ENCODE results near the gene CXCR4. TPM values are rescaled to one million over a fixed set of nuclear protein-coding genes. Genes with fewer than 3 reads are reported as not detected.

Gene CXCR4
- total and polyA plus RNA-seq, 2 of the 4 experiments (the other 2 are of a cell fraction) = not detected

GRCh38 chr2:136110526-136110925 is 7.4 kb downstream of the CXCR4 start:
- no peak overlapping the region for H4K5ac ChIP-seq (ENCODE audit: low read depth, low read length)
- no peak overlapping the region for H4K8ac ChIP-seq (ENCODE audit: low read depth in 2 of 2, low read length in 2 of 2)
- TF ChIP-seq SMC3 (IDR thresholded peaks at IDR 0.05; ENCODE audit: low read depth, low read length) = no peak
- no peak for TF ChIP-seq CTCF (conservative IDR thresholded peaks at IDR 0.05; ENCODE audit: low read depth, low read length)
- no peak for TF ChIP-seq RFX5 (IDR thresholded peaks at IDR 0.05; ENCODE audit: low read depth, low read length)
- TF ChIP-seq MAFK (IDR thresholded peaks at IDR 0.05; ENCODE audit: low read depth, low read length) = no peak
- no peaks in the 10 kb centered on the region for H3K9me3 ChIP-seq (ENCODE audit: control insufficient read depth, insufficient read depth, low read length)
- ChIA-PET POLR2A (ENCODE audit: unreplicated experiment) (no interaction called here), CTCF (interaction anchor here (0.6 kb wide), 1 partner anchor 276 kb away, joined by 3 read pairs; no protein-coding TSS in a partner anchor)
- WGBS, 2 experiments (ENCODE audit: extremely low coverage in 2 of 2, insufficient read length in 1 of 2) = no CpG with 5 or more reads among the region's 1 CpG
- H2BK120ac ChIP-seq (ENCODE audit: low read depth, low read length) = no peak overlapping the region
- H3K9ac ChIP-seq (ENCODE audit: low read depth, low read length) = no peak overlapping the region
- no peak overlapping the region for H4K91ac ChIP-seq (ENCODE audit: insufficient read depth, low read depth, low read length)
- no peak overlapping the region for H3K56ac ChIP-seq (ENCODE audit: extremely low read depth, insufficient read depth, low read length)
- no peak overlapping the region for H2AK9ac ChIP-seq (replicated peaks; ENCODE audit: low read depth, low read length, poor library complexity)
- H3K79me1 ChIP-seq (ENCODE audit: low read depth in 1 of 2, low read length in 2 of 2) = no peaks in the 10 kb centered on the region
- DNase-seq = no peak
- H3K27ac ChIP-seq (ENCODE audit: insufficient read depth, low read length) = no peak overlapping the region
- in situ Hi-C loops (cut with MboI; ENCODE audit: low sequenced_read_pairs) = no loop called here
- H2BK20ac ChIP-seq (ENCODE audit: low read depth, low read length) = no peak overlapping the region
- H3K4me3 ChIP-seq (ENCODE audit: insufficient read depth, low read depth, low read length) = no peak overlapping the region
- no TSS peak for BruUV-seq (replicated peaks)
- H3K18ac ChIP-seq (ENCODE audit: low read depth, low read length) = no peak overlapping the region
- no peaks in the 10 kb centered on the region for H4K20me1 ChIP-seq (ENCODE audit: insufficient read depth, low read length)
- H3K14ac ChIP-seq (replicated peaks; ENCODE audit: low read depth, low read length) = no peak overlapping the region
- no peak overlapping the region for H3K23ac ChIP-seq (ENCODE audit: low read depth, low read length)
- H3K36me3 ChIP-seq (ENCODE audit: control insufficient read depth, insufficient read depth, low read length) = no peaks in the 10 kb centered on the region
- H3K27me3 ChIP-seq (ENCODE audit: control insufficient read depth, insufficient read depth, low read length) = peaks cover 15% of the 10 kb centered on the region
- H2AK5ac ChIP-seq (ENCODE audit: low read depth, low read length) = no peak overlapping the region
- H3K4me1 ChIP-seq (ENCODE audit: control insufficient read depth, insufficient read depth, low read length) = no peaks in the 10 kb centered on the region
- H3K4me2 ChIP-seq (ENCODE audit: low read depth, low read length) = no peak overlapping the region
- intact Hi-C loops (cut with micrococcal nuclease) = no loop called here
- no peak overlapping the region for H2BK15ac ChIP-seq (ENCODE audit: low read depth, low read length)
- H2AFZ ChIP-seq (replicated peaks; ENCODE audit: low read length, poor library complexity) = no peak overlapping the region
- no peak overlapping the region for H2BK5ac ChIP-seq (ENCODE audit: low read depth, low read length, poor library complexity, severe bottlenecking)
- no peak overlapping the region for H3K4ac ChIP-seq (ENCODE audit: low read depth, low read length)
- no peaks in the 10 kb centered on the region for H3K9me1 ChIP-seq (ENCODE audit: insufficient read depth, low read length)
- no peak for ATAC-seq (ENCODE audit: low read depth)
- dilution Hi-C loops (cut with HindIII; ENCODE audit: low sequenced_read_pairs, unreplicated experiment) = no loop called here
